Upper lobe of left lung (tissue), 4 donors: ENCODE results near the gene CPNE8.

ENCODE experiments used
- CTCF ChIP-seq, 6 experiments: fragments of 450-650 bp in 4 of 6; fragments of 200-600 bp in 2 of 6; sonication (generic) in 2 of 6; IDR thresholded peaks; one replicate each; pipeline ENCODE4 v1.5.1; 2016 to 2019; ENCODE audit warnings: antibody characterized with exemption in 6 of 6
- POLR2A ChIP-seq, 4 donors: fragments of 450-650 bp; IDR thresholded peaks; one replicate each; pipeline ENCODE4 v1.5.1; 2016 to 2017; ENCODE audit warnings: antibody characterized with exemption in 4 of 4, mild to moderate bottlenecking in 2 of 4
- POLR2AphosphoS5 ChIP-seq, 2 donors: sonication (generic); formaldehyde crosslinking; IDR thresholded peaks; one replicate each; pipeline ENCODE4 v1.5.1; 2017; ENCODE audit warnings: antibody characterized with exemption in 2 of 2

DNA sequence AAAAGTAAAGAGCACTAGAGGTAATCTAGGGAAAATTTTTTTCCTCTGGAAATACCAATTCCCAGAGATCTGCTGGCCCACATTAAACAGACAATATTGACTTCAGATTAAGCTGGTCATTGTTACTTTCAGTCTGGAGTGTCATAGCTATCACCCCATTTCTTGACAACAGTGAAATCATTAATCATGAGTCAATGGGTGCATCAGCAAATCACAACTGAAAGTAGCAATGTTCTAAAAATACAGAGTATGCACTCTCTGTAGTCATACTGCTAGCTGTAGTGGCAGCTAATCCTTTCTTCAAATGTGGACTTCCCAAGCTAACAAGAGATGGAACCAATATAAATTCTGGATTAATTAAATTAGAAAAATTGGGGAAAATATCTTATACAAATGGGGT, 129.9 kb downstream of the CPNE8 start:
- TF ChIP-seq POLR2AphosphoS5 (IDR thresholded peaks at IDR 0.05) = no peak
- TF ChIP-seq CTCF (IDR thresholded peaks at IDR 0.05) = no peak
- no peak for TF ChIP-seq POLR2A (IDR thresholded peaks at IDR 0.05)
